K562 (cell line): Measurements from ENCODE around the gene SCN1A. TPM values are rescaled to one million over a fixed set of nuclear protein-coding genes. Genes with fewer than 3 reads are reported as not detected.

Source experiments
- CREB3 ChIP-seq: fragments of 450-650 bp; conservative IDR thresholded peaks from 2 replicates; pipeline ENCODE4 v1.6.1; 2016; ENCODE audit warnings: missing genetic modification characterization, low read depth, mild to moderate bottlenecking, missing compliant biosample characterization, moderate library complexity
- CUX1 ChIP-seq: fragments of 200-800 bp; sonication (Bioruptor generic); IDR thresholded peaks from 2 replicates; pipeline ENCODE4 v1.6.1; 2016; ENCODE audit warnings: missing genetic modification characterization, missing compliant biosample characterization
- GABPB1 ChIP-seq: sonication (generic); formaldehyde crosslinking; IDR thresholded peaks from 2 replicates; pipeline ENCODE4 v1.8.0; 2022; ENCODE audit warnings: mild to moderate bottlenecking, missing genetic modification reagents
- KLF16 ChIP-seq: IDR thresholded peaks from 2 replicates; pipeline ENCODE4 v1.6.1; 2016; ENCODE audit warnings: antibody characterized with exemption
- MEIS2 ChIP-seq: fragments of 450-650 bp; IDR thresholded peaks from 2 replicates; pipeline ENCODE4 v1.6.1; 2014; ENCODE audit warnings: mild to moderate bottlenecking; ENCODE audit not compliant: partially characterized antibody
- MTA1 ChIP-seq: fragments of 450-650 bp; IDR thresholded peaks from 2 replicates; pipeline ENCODE4 v1.6.1; 2017; ENCODE audit warnings: borderline replicate concordance
- THRA ChIP-seq: fragments of 450-650 bp; IDR thresholded peaks from 2 replicates; pipeline ENCODE4 v1.6.1; 2017; ENCODE audit warnings: mild to moderate bottlenecking, moderate library complexity
- TOE1 ChIP-seq, 2 experiments: fragments of 450-650 bp in 1 of 2; sonication (generic) in 1 of 2; formaldehyde crosslinking in 1 of 2; IDR thresholded peaks; 2 replicates each; pipeline versions ENCODE4 v1.7.1 to v1.8.0; 2016 to 2022; ENCODE audit warnings: borderline replicate concordance in 2 of 2, mild to moderate bottlenecking in 2 of 2, antibody characterized with exemption in 1 of 2, inconsistent platforms in 1 of 2, low read depth in 1 of 2, missing genetic modification reagents in 1 of 2, moderate library complexity in 1 of 2
- ZBTB33 ChIP-seq: sonication (generic); formaldehyde crosslinking; IDR thresholded peaks from 2 replicates; pipeline ENCODE4 v1.8.1; 2023; ENCODE audit warnings: mild to moderate bottlenecking, missing genetic modification reagents
- ZZZ3 ChIP-seq: fragments of 450-650 bp; IDR thresholded peaks from 2 replicates; pipeline ENCODE4 v1.6.1; 2016; ENCODE audit warnings: antibody characterized with exemption, mild to moderate bottlenecking, moderate library complexity
- polyA plus RNA-seq, 8 experiments: library from polyadenylated mRNA; depleted of rRNA in 4 of 8; stranded (reverse) in 5 of 8; unstranded in 3 of 8; fragments of >200 nt; fragmentation: Nextera tagmentation in 2 of 8; fragmentation: Illumina TruSeq in 1 of 8; extraction: Ambion mirVana in 2 of 8; extraction: Trizol in 1 of 8; gene quantifications; 2 replicates each; pipeline versions ENCODE4 v1.2.1 to v1.2.3, GENCODE V29; 2011 to 2014; ENCODE audit warnings: inconsistent platforms in 1 of 8, missing spikeins in 1 of 8
- total RNA-seq, 7 experiments: library from RNA; depleted of rRNA in 6 of 7; stranded (reverse); fragments of >200 nt in 6 of 7; fragmentation: Illumina TruSeq in 2 of 7; extraction: Trizol in 2 of 7; gene quantifications; 2 replicates each; pipeline versions ENCODE4 v1.2.1 to v1.2.3, GENCODE V29; 2011 to 2021; ENCODE audit warnings: low replicate concordance in 1 of 7

Gene SCN1A
- total and polyA plus RNA-seq, 9 of the 15 experiments (the other 6 are each of a cell fraction or from before 2014, with no cell fraction given) = not detected

GRCh38 chr2:166158546-166158945 is 30.7 kb upstream of the SCN1A start (continued):
- no peak for TF ChIP-seq CUX1 (CRISPR knock-in tag)
- TF ChIP-seq TOE1 (IDR thresholded peaks at IDR 0.05; ENCODE audit: borderline replicate concordance) = no peak
- TF ChIP-seq TOE1 (CRISPR knock-in tag; IDR thresholded peaks at IDR 0.05; ENCODE audit: borderline replicate concordance, low read depth) = no peak
- TF ChIP-seq MEIS2 = no peak
- no peak for TF ChIP-seq KLF16
- TF ChIP-seq MTA1 = no peak
- no peak for TF ChIP-seq ZBTB33 (CRISPR knock-in tag)
- TF ChIP-seq ZZZ3 = no peak
- no peak for TF ChIP-seq CREB3
- TF ChIP-seq GABPB1 = no peak
- no peak for TF ChIP-seq THRA
- TF ChIP-seq, all 486 proteins: peak for 0
